ENCODE data around the gene FCGR3B.
"Not testable (repeated sequence)": the region's sequence is repeated elsewhere in the genome, so short reads cannot be mapped to it uniquely, and the experiment has no call there.

GRCh38 chr1:161662684-161663339, 31.8 kb upstream of the FCGR3B start, which contains the start of gene FCGR2B:
- not testable (repeated sequence) for TF ChIP-seq CTCF (conservative IDR thresholded peaks at IDR 0.05; ENCODE audit: low read depth, low read length); EZH2 (IDR thresholded peaks at IDR 0.05; ENCODE audit: borderline replicate concordance, low read depth, low read length, poor library complexity, severe bottlenecking)
